Measurements from ENCODE around the gene OST4.
"Not testable (repeated sequence)": the region's sequence is repeated elsewhere in the genome, so short reads cannot be mapped to it uniquely, and the experiment has no call there.

The OST4 gene

DNA sequence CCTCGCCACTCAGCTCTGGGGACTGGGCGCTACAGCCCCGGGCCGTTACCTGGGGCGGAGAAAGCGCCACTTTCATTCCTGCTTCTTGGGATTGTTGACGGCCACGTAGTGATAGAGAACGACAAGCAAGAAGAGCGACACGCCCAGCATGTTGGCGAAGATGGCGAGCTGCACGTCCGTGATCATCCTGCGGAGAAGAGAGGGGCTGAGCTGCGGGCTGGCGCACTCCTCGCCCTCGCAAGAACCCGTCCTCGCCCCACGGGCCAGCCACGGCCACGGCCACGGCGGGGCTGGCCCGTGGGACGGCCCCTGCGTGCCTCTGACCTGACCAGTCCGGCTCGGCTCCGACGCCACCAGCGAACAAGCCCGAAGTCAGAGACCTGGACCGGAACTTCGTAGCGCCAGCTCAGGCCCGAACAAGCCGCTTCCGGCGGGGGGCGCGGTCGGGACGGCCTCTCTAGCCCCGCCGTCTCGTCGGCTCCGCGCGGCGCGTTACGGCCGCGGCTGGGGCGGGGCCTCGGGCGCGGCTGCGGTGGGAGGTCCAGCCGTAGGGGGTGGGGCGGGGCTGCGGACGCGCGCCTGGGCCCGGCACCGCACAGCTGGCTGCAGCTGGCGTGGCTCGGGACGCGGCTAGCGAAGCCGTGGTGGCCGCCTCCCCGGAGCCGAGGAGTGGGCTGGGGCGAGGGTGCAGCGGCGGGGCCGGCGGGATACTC is at the start of gene OST4:
OST4 (minus strand) TSS at position 378 of the 713 bp plus-strand sequence.
- DNase-seq (ENCODE audit: low read depth) = peak; percentile 94

- not testable (repeated sequence) for DNase-seq (ENCODE audit: low read depth)
Measured at GRCh38 chr2:27119330-27119670, 47.8 kb upstream of the OST4 start.

DNA sequence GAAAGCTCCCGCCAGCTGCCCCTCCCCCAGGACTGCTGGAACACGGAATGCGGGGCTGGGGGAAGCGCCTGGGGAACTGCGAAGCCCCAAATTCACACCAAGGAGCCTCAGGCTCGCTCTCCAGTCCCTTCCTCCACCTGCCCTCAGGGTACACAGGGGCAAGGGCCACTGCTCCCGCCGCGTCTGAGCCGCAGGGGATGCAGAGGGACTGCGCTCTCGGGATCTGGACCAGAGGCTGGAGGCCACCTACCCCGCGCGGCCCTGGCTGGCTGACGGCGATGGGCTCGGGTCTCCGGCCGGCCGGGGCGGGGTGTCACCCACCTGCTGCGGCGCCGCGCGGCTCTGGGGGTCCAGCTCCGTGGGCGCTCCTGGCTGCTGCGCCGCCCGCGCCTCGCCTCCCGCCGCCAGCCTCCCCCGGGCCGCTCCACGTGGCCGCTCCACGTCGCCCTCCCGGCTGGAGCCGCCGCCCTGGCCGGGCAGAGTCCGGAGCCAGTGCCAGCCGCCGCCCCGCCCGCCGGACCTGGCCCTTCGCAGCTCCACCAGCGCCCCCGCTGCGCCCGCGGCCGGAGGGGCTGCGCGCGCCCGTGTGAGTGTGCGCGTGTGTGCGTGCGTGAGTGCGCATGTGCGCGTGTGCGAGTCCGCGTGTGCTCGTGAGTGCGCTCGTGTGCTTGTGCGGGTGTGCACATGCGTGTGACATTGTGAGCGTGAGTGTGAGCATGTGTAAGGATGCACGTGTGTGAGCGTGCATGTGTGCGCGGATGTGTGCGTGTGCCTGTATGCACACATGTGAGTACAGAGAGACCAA is 47.3 kb upstream of the OST4 start, which contains the start of gene CGREF1:
CGREF1 (minus strand) TSS at position 604 of the 805 bp plus-strand sequence. CDS start 14,762 bp downstream, outside the sequence.
- DNase-seq (ENCODE audit: low read depth) = no peak

DNA sequence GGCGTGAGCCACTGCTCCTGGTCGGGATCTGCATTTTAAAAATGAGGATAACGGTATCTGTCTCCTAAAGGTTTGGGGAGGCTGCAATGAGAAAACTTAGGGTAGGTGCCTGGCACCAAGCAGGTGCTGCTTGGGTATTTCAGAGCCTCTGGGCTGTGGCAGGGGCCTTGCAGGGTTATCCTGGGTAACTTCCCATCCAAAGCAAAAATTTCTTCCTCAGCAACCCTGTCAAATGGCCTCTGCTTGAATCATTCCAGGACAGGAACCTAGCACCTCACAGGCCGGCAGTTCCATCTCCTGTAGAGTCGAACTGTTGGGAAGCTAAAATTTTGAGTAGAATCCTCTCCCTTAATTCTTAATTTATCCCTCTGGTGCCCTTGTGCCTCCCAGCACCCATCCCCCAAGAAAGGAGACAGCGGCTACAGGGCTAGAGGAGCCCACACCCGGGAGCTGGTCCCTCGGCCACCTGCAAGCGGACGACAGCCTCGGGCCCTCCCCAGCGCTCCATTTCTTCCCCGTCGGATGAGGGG is 46.6 kb upstream of the OST4 start:
- DNase-seq (ENCODE audit: low read depth) = no peak

DNA sequence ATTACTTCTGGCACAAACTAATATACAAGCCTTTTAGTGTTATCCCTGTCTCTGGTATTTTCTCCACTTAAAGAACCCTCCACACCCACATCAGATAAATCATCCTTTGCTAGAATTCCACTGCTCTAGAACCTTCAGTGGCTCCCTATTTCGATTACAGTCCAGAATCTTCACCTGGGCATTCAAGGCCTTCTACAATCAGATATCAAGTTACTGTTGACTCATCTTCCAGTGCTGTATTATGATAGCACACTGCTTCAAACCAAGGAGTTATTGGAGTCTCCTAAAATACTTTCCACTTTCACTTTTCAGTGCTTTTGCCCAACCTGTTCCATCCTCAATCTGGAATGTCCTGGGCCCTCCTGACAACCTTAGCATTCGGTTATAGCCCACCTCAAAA is 44.1 kb upstream of the OST4 start:
- DNase-seq (ENCODE audit: low read depth) = peak; percentile 17

- not testable (repeated sequence) for DNase-seq (ENCODE audit: low read depth)
Measured at GRCh38 chr2:27111392-27112078, 40.1 kb upstream of the OST4 start.

GRCh38 chr2:27110603-27111352 is 39.3 kb upstream of the OST4 start:
- not testable (repeated sequence) for DNase-seq (ENCODE audit: low read depth)

DNA sequence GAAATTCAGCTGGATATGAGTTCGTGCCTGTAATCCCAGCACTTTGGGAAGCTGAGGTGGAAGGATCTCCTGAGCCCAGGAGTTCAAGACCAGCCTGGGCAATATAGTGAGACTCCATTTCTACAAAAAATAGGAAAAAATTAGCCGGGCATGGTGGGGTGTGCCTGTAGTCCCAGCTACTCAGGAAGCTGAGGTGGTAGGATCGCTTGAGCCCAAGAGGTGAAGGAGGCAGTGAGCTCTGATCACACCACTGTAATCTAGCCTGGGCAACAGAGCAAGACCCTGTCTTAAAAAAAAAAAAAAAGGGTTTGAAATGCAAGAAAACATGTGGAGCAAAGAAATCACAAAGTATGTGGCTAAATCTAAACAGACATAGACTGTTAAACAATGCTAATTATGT is 37.6 kb upstream of the OST4 start:
- DNase-seq (ENCODE audit: low read depth) = no peak

- DNase-seq (ENCODE audit: low read depth) = no peak
Measured at GRCh38 chr2:27108221-27108620, 36.8 kb upstream of the OST4 start.

GRCh38 chr2:27105981-27106380 is 34.5 kb upstream of the OST4 start:
- DNase-seq (ENCODE audit: low read depth) = no peak

DNA sequence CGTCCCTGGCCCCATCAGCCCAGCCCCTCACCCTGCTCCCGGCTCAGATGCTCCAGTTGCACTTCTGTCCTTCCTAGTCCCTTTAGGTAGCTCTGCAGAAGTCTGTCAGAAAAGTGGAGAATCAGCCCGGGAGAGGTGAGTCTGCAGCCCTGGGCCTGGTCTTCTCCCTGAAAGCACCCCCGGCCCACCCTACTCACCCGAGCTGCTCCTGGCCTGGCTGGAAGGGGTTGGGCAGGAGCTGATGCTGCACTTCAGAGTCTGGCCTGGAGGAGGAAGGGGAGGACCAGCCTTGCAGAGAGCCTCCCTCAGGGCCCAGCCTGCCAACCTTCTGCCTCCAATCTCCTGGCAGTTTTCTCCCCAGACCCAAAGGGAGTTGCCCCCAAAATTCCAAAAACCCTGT is 30.9 kb upstream of the OST4 start:
- DNase-seq (ENCODE audit: low read depth) = no peak

GRCh38 chr2:27100036-27100435 is 28.6 kb upstream of the OST4 start:
- DNase-seq (ENCODE audit: low read depth) = no peak

GRCh38 chr2:27099334-27099955 is 28.0 kb upstream of the OST4 start:
- no peak for DNase-seq (ENCODE audit: low read depth)

- no peak for DNase-seq (ENCODE audit: low read depth)
Measured at GRCh38 chr2:27097341-27097740, 25.9 kb upstream of the OST4 start.

- no peak for DNase-seq (ENCODE audit: low read depth)
Measured at GRCh38 chr2:27096748-27097297, 25.4 kb upstream of the OST4 start.

DNA sequence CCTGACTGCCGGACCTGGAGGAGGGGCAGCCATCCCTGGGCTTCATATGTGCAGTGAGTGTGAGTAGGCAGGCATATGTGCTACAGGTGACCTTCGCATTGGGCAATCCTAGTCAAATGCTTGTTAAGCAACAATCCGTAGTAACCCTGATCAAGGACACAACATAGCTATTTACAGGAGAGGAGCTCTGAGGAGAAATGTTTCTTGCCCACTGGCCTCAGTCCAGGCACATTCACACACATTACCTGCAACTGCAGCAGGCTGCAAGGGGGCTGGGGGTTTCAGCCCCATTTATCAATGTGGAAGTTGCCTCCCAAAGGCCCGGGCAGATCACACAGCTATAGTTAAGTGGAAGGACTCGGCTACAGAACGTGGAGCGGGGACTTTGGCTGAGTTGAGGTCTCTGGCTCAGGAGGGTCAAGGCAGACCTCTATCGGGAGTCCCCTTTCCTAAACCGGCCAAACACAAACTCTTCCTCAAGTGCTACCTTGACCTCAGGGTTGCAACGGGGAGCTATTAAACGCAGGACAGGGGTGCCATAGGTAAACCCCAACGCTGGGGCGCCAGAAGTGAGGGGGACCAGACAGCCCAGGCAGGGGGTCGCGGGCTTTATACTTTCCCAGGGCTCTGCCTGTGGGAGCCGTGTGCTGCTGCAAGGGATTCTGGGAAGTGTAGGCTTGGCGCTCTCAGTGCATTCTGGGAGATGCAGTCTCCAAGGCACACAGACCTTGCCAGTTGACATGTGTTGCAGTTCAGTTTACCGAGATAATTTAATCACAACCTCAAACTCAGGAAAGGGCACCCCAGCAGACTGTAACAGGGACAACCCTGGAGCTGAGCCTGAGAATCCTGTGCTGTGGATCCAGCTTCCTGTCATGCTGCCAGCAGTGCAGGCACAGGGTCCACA is 24.5 kb upstream of the OST4 start:
- peak; percentile 67 for DNase-seq (ENCODE audit: low read depth)

DNA sequence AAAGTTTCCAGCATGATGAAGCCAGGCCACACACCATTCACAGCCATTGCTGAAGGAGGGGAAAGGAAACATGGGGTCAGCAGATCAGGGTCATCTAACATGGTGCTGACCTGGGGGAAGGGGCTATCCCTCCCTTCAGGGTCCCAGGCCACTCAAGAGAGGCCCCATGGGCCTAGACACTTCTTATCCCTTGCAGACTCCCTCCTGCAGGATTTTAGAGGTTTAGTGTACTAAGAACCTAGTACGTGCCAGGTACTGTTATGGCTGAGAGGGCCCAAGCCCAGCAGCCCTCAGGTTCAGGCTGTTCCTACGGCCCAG is 23.9 kb upstream of the OST4 start:
- DNase-seq (ENCODE audit: low read depth) = no peak

DNA sequence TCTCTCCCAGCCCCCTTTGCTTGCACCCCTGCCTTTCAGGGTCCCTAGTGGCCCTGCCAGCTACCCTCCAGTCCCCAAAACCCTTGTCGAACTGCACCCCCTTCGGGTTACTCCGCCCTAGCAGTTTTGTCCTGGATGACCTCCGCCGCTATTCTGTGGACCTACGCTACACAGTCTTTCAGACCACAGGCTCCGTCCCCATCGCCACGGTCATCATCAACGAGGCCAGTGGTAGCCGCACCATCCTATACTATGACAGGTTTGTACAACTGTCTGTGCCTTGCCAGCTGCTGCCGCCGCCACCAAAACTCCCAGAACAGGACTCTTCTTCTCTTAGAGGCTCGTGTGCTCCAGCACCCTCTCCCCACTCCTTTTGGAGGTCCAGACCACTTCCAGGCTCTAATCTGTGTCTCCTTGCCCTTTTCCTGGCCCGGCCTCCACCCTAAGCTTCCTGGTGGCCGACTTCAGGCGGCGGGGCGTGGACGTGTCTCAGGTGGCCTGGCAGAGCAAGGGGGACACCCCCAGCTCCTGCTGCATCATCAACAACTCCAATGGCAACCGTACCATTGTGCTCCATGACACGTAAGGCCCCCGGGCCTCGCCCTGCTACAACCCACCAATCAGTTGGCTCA is 23.0 kb upstream of the OST4 start:
- no peak for DNase-seq (ENCODE audit: low read depth)

Measured in iris pigment epithelial cell (primary cell).